Subcutaneous abdominal adipose tissue (tissue), 5 donors: ENCODE results near the gene NUDT8.
A peak's percentile ranks its signal among the peaks of the same experiment; 100 is the strongest.
"Not testable (repeated sequence)": the region's sequence is repeated elsewhere in the genome, so short reads cannot be mapped to it uniquely, and the experiment has no call there.

Experiments
- H3K27ac ChIP-seq: one replicate; pipeline ENCODE4 v1.7.0; 2013; ENCODE audit warnings: low read depth, mild to moderate bottlenecking, inconsistent platforms, low read length, moderate library complexity
- H3K27me3 ChIP-seq, 5 donors: one replicate each; pipeline ENCODE4 v1.7.0; 2013; ENCODE audit warnings: low read length in 5 of 5, inconsistent platforms in 1 of 5; ENCODE audit not compliant: control insufficient read depth in 5 of 5, insufficient read depth in 4 of 5
- H3K36me3 ChIP-seq, 5 donors: one replicate each; pipeline ENCODE4 v1.7.0; 2013; ENCODE audit warnings: low read length in 5 of 5; ENCODE audit not compliant: control insufficient read depth in 5 of 5, insufficient read depth in 5 of 5
- H3K4me1 ChIP-seq, 5 donors: one replicate each; pipeline ENCODE4 v1.7.0; 2013; ENCODE audit warnings: low read length in 5 of 5, mild to moderate bottlenecking in 3 of 5, moderate library complexity in 1 of 5; ENCODE audit not compliant: control insufficient read depth in 5 of 5, insufficient read depth in 5 of 5
- H3K4me3 ChIP-seq, 5 donors: one replicate each; pipeline ENCODE4 v1.7.0; 2013; ENCODE audit warnings: low read length in 5 of 5, low read depth in 1 of 5
- H3K9ac ChIP-seq, 5 donors: one replicate each; pipeline ENCODE4 v1.7.0; 2013; ENCODE audit warnings: low read length in 5 of 5, mild to moderate bottlenecking in 4 of 5, moderate library complexity in 3 of 5
- H3K9me3 ChIP-seq, 5 donors: one replicate each; pipeline ENCODE4 v1.7.0; 2013; ENCODE audit warnings: low read length in 5 of 5; ENCODE audit not compliant: control insufficient read depth in 5 of 5
- donor health status: healthy.
- donor health status: healthy.
- donor health status: healthy.
- donor health status: healthy.
- donor health status: healthy.

NUDT8 gene

GRCh38 chr11:67606093-67606491, 23.6 kb downstream of the NUDT8 start:
- Histone ChIP-seq H3K9ac (peak overlapping the region; percentile 48 to 97 (median 93)), H3K4me3 (peak overlapping the region; percentile 86 to 99 (median 93)), H3K36me3 (peaks cover 0 to 25% (median 24%) of the 10 kb centered on the region in 5 donors), H3K4me1 (peaks cover 4 to 22% (median 21%) of the 10 kb centered on the region in 5 donors), H3K9me3 (no peaks in the 10 kb centered on the region), H3K27ac (no peak overlapping the region), H3K27me3 (peaks cover 0 to 3% (median under 1%) of the 10 kb centered on the region in 5 donors)

- H3K36me3 ChIP-seq, result peaks cover 0 to 18% (median 17%) of the 10 kb centered on the region in 5 donors
- H3K9me3 ChIP-seq, result no peaks in the 10 kb centered on the region
- H3K27me3 ChIP-seq, result peaks cover 0 to 5% (median 2%) of the 10 kb centered on the region in 5 donors
- H3K9ac ChIP-seq, result peak overlapping the region in 2 of 5 donors; percentile 0 to 11
- no peak overlapping the region for H3K27ac ChIP-seq
- no peak overlapping the region for H3K4me3 ChIP-seq
- peaks cover 4 to 22% (median 21%) of the 10 kb centered on the region in 5 donors for H3K4me1 ChIP-seq
Observed at GRCh38 chr11:67605231-67606011, 24.3 kb downstream of the NUDT8 start.

GRCh38 chr11:67604815-67605214, 24.9 kb downstream of the NUDT8 start:
- peaks cover 4 to 22% (median 21%) of the 10 kb centered on the region in 5 donors for H3K4me1 ChIP-seq
- H3K27ac ChIP-seq, result no peak overlapping the region
- H3K4me3 ChIP-seq, result no peak overlapping the region
- H3K9me3 ChIP-seq, result no peaks in the 10 kb centered on the region
- peaks cover 0 to 9% (median 2%) of the 10 kb centered on the region in 5 donors for H3K27me3 ChIP-seq
- peaks cover 0 to 14% (median 13%) of the 10 kb centered on the region in 5 donors for H3K36me3 ChIP-seq
- peak overlapping the region in 2 of 5 donors; percentile 0 to 11 for H3K9ac ChIP-seq

GRCh38 chr11:67604119-67604518, 25.6 kb downstream of the NUDT8 start:
- H3K27me3 ChIP-seq, H3K27ac ChIP-seq, H3K4me3 ChIP-seq, H3K9me3 ChIP-seq, H3K9ac ChIP-seq, H3K36me3 ChIP-seq: not testable (repeated sequence)
- H3K4me1 ChIP-seq, result peaks cover 4 to 22% (median 21%) of the 10 kb centered on the region in 5 donors

GRCh38 chr11:67601098-67601497, 28.6 kb downstream of the NUDT8 start:
- Histone ChIP-seq H3K4me1 (peaks cover 0 to 2% (median 1%) of the 10 kb centered on the region in 5 donors), H3K9me3 (no peaks in the 10 kb centered on the region), H3K4me3 (no peak overlapping the region), H3K27ac (no peak overlapping the region), H3K36me3 (no peaks in the 10 kb centered on the region), H3K9ac (no peak overlapping the region), H3K27me3 (peaks cover 0 to 9% (median 2%) of the 10 kb centered on the region in 5 donors)

- Histone ChIP-seq H3K4me1 (no peaks in the 10 kb centered on the region), H3K9ac (no peak overlapping the region), H3K27me3 (peaks cover 0 to 9% (median 2%) of the 10 kb centered on the region in 5 donors), H3K36me3 (no peaks in the 10 kb centered on the region), H3K27ac (no peak overlapping the region), H3K4me3 (no peak overlapping the region), H3K9me3 (no peaks in the 10 kb centered on the region)
Observed at GRCh38 chr11:67600324-67601029, 29.3 kb downstream of the NUDT8 start.

GRCh38 chr11:67599149-67599548, 30.6 kb downstream of the NUDT8 start:
- no peaks in the 10 kb centered on the region for H3K9me3 ChIP-seq
- no peaks in the 10 kb centered on the region for H3K36me3 ChIP-seq
- peaks cover 0 to 9% (median 2%) of the 10 kb centered on the region in 5 donors for H3K27me3 ChIP-seq
- H3K4me1 ChIP-seq, result no peaks in the 10 kb centered on the region
- no peak overlapping the region for H3K27ac ChIP-seq
- H3K9ac ChIP-seq, result no peak overlapping the region
- no peak overlapping the region for H3K4me3 ChIP-seq

- H3K36me3 ChIP-seq, H3K4me1 ChIP-seq, H3K27me3 ChIP-seq, H3K9ac ChIP-seq, H3K9me3 ChIP-seq, H3K27ac ChIP-seq, H3K4me3 ChIP-seq: not testable (repeated sequence)
Observed at GRCh38 chr11:67597963-67598362, 31.8 kb downstream of the NUDT8 start.

- H3K9me3 ChIP-seq, result not testable (repeated sequence)
Observed at GRCh38 chr11:67597458-67597857, 32.3 kb downstream of the NUDT8 start.

GRCh38 chr11:67596753-67597300, 32.9 kb downstream of the NUDT8 start:
- H3K36me3 ChIP-seq, result no peaks in the 10 kb centered on the region

More at GRCh38 chr11:67597458-67597857, 32.3 kb downstream of the NUDT8 start:
- not testable (repeated sequence) for H3K4me1 ChIP-seq, H3K27ac ChIP-seq, H3K27me3 ChIP-seq, H3K9ac ChIP-seq, H3K36me3 ChIP-seq, H3K4me3 ChIP-seq

More at GRCh38 chr11:67596753-67597300, 32.9 kb downstream of the NUDT8 start:
- no peaks in the 10 kb centered on the region for H3K4me1 ChIP-seq
- no peak overlapping the region for H3K9ac ChIP-seq
- H3K27me3 ChIP-seq, result peaks cover 0 to 7% (median 2%) of the 10 kb centered on the region in 5 donors
- H3K27ac ChIP-seq, result no peak overlapping the region
- no peaks in the 10 kb centered on the region for H3K9me3 ChIP-seq
- H3K4me3 ChIP-seq, result no peak overlapping the region
